ENCODE measurements around the gene PCYT1A.

DNA sequence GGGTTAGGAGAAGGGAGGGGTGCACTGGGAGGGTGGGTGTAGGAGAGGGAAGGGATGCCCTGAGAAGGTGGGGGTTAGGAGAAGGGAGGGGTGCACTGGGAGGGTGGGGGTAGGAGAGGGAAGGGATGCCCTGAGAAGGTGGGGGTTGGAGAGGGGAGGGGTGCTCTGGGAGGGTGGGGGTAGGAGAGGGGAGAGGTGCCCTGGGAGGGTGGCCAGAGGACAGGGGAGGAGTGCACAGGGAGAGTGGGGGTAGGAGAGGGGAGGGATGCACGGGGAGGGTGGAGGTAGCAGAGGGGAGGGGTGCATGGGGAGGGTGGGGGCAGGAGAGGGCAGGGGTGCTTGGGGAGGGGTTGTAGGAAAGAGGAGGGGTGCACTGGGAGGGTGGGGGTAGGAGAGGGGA, 47.5 kb upstream of the PCYT1A start:
- TF ChIP-seq, protein P1, sequence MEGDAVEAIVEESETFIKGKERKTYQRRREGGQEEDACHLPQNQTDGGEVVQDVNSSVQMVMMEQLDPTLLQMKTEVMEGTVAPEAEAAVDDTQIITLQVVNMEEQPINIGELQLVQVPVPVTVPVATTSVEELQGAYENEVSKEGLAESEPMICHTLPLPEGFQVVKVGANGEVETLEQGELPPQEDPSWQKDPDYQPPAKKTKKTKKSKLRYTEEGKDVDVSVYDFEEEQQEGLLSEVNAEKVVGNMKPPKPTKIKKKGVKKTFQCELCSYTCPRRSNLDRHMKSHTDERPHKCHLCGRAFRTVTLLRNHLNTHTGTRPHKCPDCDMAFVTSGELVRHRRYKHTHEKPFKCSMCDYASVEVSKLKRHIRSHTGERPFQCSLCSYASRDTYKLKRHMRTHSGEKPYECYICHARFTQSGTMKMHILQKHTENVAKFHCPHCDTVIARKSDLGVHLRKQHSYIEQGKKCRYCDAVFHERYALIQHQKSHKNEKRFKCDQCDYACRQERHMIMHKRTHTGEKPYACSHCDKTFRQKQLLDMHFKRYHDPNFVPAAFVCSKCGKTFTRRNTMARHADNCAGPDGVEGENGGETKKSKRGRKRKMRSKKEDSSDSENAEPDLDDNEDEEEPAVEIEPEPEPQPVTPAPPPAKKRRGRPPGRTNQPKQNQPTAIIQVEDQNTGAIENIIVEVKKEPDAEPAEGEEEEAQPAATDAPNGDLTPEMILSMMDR (IDR thresholded peaks at IDR 0.05): no peak
- TF ChIP-seq POLR2A (IDR thresholded peaks at IDR 0.05): no peak

Measured in lower leg skin (tissue), 3 donors.